ENCODE data around the gene HSBP1L1. TPM values are rescaled to one million over a fixed set of nuclear protein-coding genes. Genes with fewer than 3 reads are reported as not detected.

HSBP1L1 gene
- total and polyA plus RNA-seq, 2 donors (not counting 3 experiments of a cell fraction or from before 2014, with no cell fraction given): 5.2 to 7.1 TPM

DNA sequence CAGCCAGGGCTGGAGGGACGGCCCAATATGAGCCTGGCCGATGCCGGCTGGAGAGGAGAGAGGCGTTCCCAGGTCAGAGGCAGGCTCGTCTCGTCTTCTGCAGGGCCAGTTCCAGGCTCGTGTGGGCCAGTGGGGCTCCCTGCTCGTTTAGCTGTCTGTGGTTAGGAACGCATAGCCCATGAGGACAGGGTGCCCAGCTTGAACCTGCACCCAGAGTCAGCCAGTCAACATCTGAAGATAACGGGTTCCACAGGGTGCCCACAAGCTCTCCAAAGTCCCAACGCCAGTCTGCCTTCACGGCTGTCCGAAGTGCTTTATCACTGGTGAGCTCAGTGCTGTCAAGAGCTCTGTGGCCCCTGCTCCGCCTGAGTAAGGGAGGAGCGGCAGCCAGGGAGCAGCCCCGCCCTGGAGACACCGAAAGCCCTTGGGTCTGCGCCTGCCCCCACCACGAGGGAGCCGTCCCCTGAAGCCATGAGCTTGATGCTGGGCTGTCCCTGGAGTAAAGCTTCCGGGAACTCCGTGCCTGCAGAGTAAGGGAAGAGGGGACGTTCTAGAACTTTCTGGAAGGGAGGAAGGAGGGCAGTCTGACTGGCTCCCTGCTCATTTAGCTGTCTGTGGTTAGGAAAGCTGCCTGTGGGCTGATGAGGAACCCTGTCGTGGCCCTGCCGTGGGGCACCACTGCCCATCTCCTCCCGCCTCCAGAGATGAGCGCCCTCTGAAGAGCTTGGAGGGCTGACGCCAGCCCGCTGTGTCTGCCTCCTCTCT, 2.7 kb upstream of the HSBP1L1 start:
- Histone ChIP-seq H3K27ac (ENCODE audit: insufficient read depth, low read depth, low read length) (no peak overlapping the region), H3K4me2 (ENCODE audit: insufficient read depth, low read length) (no peak overlapping the region), H3K9ac (replicated peaks; ENCODE audit: extremely low read depth, insufficient read depth, low read length) (no peak overlapping the region), H3K4me3 (replicated peaks in 1 of 3; ENCODE audit: insufficient read depth in 1 of 3, low read depth in 1 of 3, low read length in 3 of 3) (no peak overlapping the region), H3K9me3 (replicated peaks; ENCODE audit: control insufficient read depth, insufficient read depth, low read length) (no peaks in the 10 kb centered on the region), H3K36me3 (ENCODE audit: control insufficient read depth in 2 of 2, extremely low read depth in 1 of 2, insufficient read depth in 2 of 2, low read length in 2 of 2) (no peaks in the 10 kb centered on the region), H3K27me3 (ENCODE audit: control insufficient read depth in 2 of 2, insufficient read depth in 2 of 2, low read length in 2 of 2) (peaks cover 8 to 14% of the 10 kb centered on the region in 2 experiments), H3K79me2 (ENCODE audit: control insufficient read depth, insufficient read depth, low read length) (no peaks in the 10 kb centered on the region), H3K9me1 (replicated peaks; ENCODE audit: control insufficient read depth, extremely low read depth, insufficient read depth, low read length) (no peaks in the 10 kb centered on the region), H3K4me1 (ENCODE audit: control insufficient read depth, extremely low read depth, insufficient read depth, low read length) (peaks cover 12% of the 10 kb centered on the region), H4K20me1 (replicated peaks; ENCODE audit: control insufficient read depth, extremely low read depth, insufficient read depth, low read length) (no peaks in the 10 kb centered on the region), H2AFZ (ENCODE audit: low read depth, low read length) (no peak overlapping the region)
- CTCF ChIA-PET: interaction anchor here (1.4 to 1.9 kb wide), 2 partner anchors 10 to 23 kb away, joined by 3 to 6 read pairs; partner anchors contain the start of gene SLC66A2
- FAIRE-seq (no peak), DNase-seq (ENCODE audit: low read depth, low spot score) (no peak)
- intact Hi-C loops (cut with micrococcal nuclease): no loop called here
- dilution Hi-C loops (cut with MboI; ENCODE audit: extremely low pct_ligation_motif_present, low sequenced_read_pairs): no loop called here
- TF ChIP-seq, protein P1, sequence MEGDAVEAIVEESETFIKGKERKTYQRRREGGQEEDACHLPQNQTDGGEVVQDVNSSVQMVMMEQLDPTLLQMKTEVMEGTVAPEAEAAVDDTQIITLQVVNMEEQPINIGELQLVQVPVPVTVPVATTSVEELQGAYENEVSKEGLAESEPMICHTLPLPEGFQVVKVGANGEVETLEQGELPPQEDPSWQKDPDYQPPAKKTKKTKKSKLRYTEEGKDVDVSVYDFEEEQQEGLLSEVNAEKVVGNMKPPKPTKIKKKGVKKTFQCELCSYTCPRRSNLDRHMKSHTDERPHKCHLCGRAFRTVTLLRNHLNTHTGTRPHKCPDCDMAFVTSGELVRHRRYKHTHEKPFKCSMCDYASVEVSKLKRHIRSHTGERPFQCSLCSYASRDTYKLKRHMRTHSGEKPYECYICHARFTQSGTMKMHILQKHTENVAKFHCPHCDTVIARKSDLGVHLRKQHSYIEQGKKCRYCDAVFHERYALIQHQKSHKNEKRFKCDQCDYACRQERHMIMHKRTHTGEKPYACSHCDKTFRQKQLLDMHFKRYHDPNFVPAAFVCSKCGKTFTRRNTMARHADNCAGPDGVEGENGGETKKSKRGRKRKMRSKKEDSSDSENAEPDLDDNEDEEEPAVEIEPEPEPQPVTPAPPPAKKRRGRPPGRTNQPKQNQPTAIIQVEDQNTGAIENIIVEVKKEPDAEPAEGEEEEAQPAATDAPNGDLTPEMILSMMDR (IDR thresholded peaks at IDR 0.05; ENCODE audit: extremely low read depth in 1 of 2, insufficient read depth in 1 of 2, low read depth in 1 of 2, low read length in 2 of 2): no peak
- no peak for TF ChIP-seq POLR2A (IDR thresholded peaks at IDR 0.05; ENCODE audit: low read depth, low read length)
- TF ChIP-seq POLR2AphosphoS5 (IDR thresholded peaks at IDR 0.05; ENCODE audit: insufficient read depth, low read depth, low read length): no peak
- TF ChIP-seq FOS (IDR thresholded peaks at IDR 0.05; ENCODE audit: borderline replicate concordance, insufficient read depth, low read length): no peak
- no peak for TF ChIP-seq JUN (IDR thresholded peaks at IDR 0.05; ENCODE audit: borderline replicate concordance, insufficient read depth, insufficient read length, low read depth)
- no peak for TF ChIP-seq MYC (IDR thresholded peaks at IDR 0.05; ENCODE audit: low read depth, low read length)
- TF ChIP-seq EZH2 (IDR thresholded peaks at IDR 0.05; ENCODE audit: borderline replicate concordance, low read depth, low read length, severe bottlenecking): no peak
- TF ChIP-seq, protein P2, sequence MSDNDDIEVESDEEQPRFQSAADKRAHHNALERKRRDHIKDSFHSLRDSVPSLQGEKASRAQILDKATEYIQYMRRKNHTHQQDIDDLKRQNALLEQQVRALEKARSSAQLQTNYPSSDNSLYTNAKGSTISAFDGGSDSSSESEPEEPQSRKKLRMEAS (IDR thresholded peaks at IDR 0.05; ENCODE audit: insufficient read depth, insufficient read length): no peak
- no TSS peak for BruUV-seq (replicated peaks)
- POLR2A ChIA-PET: interaction anchor here (0.9 kb wide), 1 partner anchor 9 kb away, joined by 4 read pairs; no protein-coding TSS in a partner anchor
